Tibial artery (tissue), 4 donors: ENCODE results near the gene WDR62.

Experiments
- DNase-seq, 2 donors: peaks; one replicate each; pipeline ENCODE4 v3.0.0-alpha.2; 2019
- H3K27ac ChIP-seq, 2 donors: fragments of 200-600 bp; sonication (generic) in 1 of 2; 1 replicate in 1 of 2; 2 replicates in 1 of 2; pipeline ENCODE4 v1.5.1; 2018 to 2019; ENCODE audit warnings: mild to moderate bottlenecking in 1 of 2
- H3K27me3 ChIP-seq, 2 donors: fragments of 200-600 bp; sonication (generic) in 1 of 2; one replicate each; pipeline versions ENCODE4 v1.5.1 to v1.6.0; 2016 to 2019
- H3K36me3 ChIP-seq, 3 donors: fragments of 200-600 bp; sonication (generic) in 2 of 3; one replicate each; pipeline ENCODE4 v1.5.1; 2016 to 2019; ENCODE audit warnings: mild to moderate bottlenecking in 2 of 3
- H3K4me1 ChIP-seq, 4 donors: fragments of 200-600 bp; sonication (generic) in 2 of 4; 1 replicate in 3 of 4; 2 replicates in 1 of 4; pipeline ENCODE4 v1.5.1; 2016 to 2019
- H3K4me3 ChIP-seq, 2 donors: fragments of 200-600 bp; sonication (generic) in 1 of 2; 1 replicate in 1 of 2; 2 replicates in 1 of 2; pipeline ENCODE4 v1.5.1; 2018 to 2019; ENCODE audit warnings: mild to moderate bottlenecking in 2 of 2
- H3K9me3 ChIP-seq, 3 donors: fragments of 200-600 bp; sonication (generic) in 1 of 3; one replicate each; pipeline ENCODE4 v1.5.1; 2016 to 2019
- CTCF ChIP-seq, 2 experiments: fragments of 200-600 bp in 1 of 2; fragments of 450-650 bp in 1 of 2; IDR thresholded peaks; one replicate each; pipeline ENCODE4 v1.5.1; 2017 to 2019; ENCODE audit warnings: antibody characterized with exemption in 2 of 2, mild to moderate bottlenecking in 1 of 2, moderate library complexity in 1 of 2
- intact Hi-C: fragments of 100-400 bp; cut with DNase I; formaldehyde crosslinking; loops from one replicate; pipeline ENCODE4 v1.15.0; 2023; ENCODE audit warnings: low total_unique reads

The WDR62 gene

GRCh38 chr19:36025541-36025940 lies 29.2 kb upstream of the WDR62 start:
- Histone ChIP-seq H3K36me3 (peaks cover 8 to 77% (median 44%) of the 10 kb centered on the region in 3 donors), H3K27ac (no peak overlapping the region)
- intact Hi-C loops, result no loop called here

GRCh38 chr19:36026091-36026876 lies 28.4 kb upstream of the WDR62 start:
- H3K4me3 ChIP-seq, result no peak overlapping the region
- H3K9me3 ChIP-seq, result no peaks in the 10 kb centered on the region
- DNase-seq, result no peak
- no peaks in the 10 kb centered on the region for H3K4me1 ChIP-seq
- H3K36me3 ChIP-seq, result peaks cover 7 to 69% (median 40%) of the 10 kb centered on the region in 3 donors
- intact Hi-C loops, result no loop called here
- TF ChIP-seq CTCF (IDR thresholded peaks at IDR 0.05), result no peak
- no peak overlapping the region for H3K27ac ChIP-seq
- no peaks in the 10 kb centered on the region for H3K27me3 ChIP-seq

More at GRCh38 chr19:36025541-36025940, 29.2 kb upstream of the WDR62 start:
- no peaks in the 10 kb centered on the region for H3K9me3 ChIP-seq
- H3K27me3 ChIP-seq, result no peaks in the 10 kb centered on the region
- no peaks in the 10 kb centered on the region for H3K4me1 ChIP-seq
- no peak for DNase-seq
- H3K4me3 ChIP-seq, result no peak overlapping the region
- TF ChIP-seq CTCF (IDR thresholded peaks at IDR 0.05), result no peak

GRCh38 chr19:36027696-36028095 lies 27.0 kb upstream of the WDR62 start:
- Histone ChIP-seq H3K27ac (no peak overlapping the region), H3K4me3 (no peak overlapping the region), H3K4me1 (peaks cover 0 to 11% (median 7%) of the 10 kb centered on the region in 4 donors), H3K27me3 (no peaks in the 10 kb centered on the region), H3K9me3 (no peaks in the 10 kb centered on the region), H3K36me3 (peaks cover 4 to 55% (median 26%) of the 10 kb centered on the region in 3 donors)
- intact Hi-C loops, result no loop called here
- TF ChIP-seq CTCF (IDR thresholded peaks at IDR 0.05), result no peak
- no peak for DNase-seq

GRCh38 chr19:36028313-36029041 lies 26.2 kb upstream of the WDR62 start:
- Histone ChIP-seq H3K27ac (no peak overlapping the region), H3K27me3 (no peaks in the 10 kb centered on the region), H3K36me3 (peaks cover 4 to 48% (median 26%) of the 10 kb centered on the region in 3 donors), H3K4me1 (peaks cover 0 to 19% (median 12%) of the 10 kb centered on the region in 4 donors), H3K9me3 (no peaks in the 10 kb centered on the region), H3K4me3 (no peak overlapping the region)
- no peak for TF ChIP-seq CTCF (IDR thresholded peaks at IDR 0.05)
- intact Hi-C loops, result no loop called here
- DNase-seq, result no peak

GRCh38 chr19:36030264-36031148 lies 24.2 kb upstream of the WDR62 start:
- Histone ChIP-seq H3K36me3 (peaks cover 4 to 40% (median 15%) of the 10 kb centered on the region in 3 donors), H3K27me3 (no peaks in the 10 kb centered on the region)
- intact Hi-C loops, result no loop called here

More at GRCh38 chr19:36030264-36031148, 24.2 kb upstream of the WDR62 start:
- Histone ChIP-seq H3K27ac (no peak overlapping the region), H3K4me3 (no peak overlapping the region), H3K4me1 (peaks cover 0 to 19% (median 12%) of the 10 kb centered on the region in 4 donors), H3K9me3 (no peaks in the 10 kb centered on the region)
- DNase-seq, result no peak
- TF ChIP-seq CTCF (IDR thresholded peaks at IDR 0.05), result no peak
